Muscle layer of colon (tissue), 2 donors: Measurements from ENCODE around the gene WNT7B.

Experiments used
- H3K27ac ChIP-seq: one replicate; pipeline ENCODE4 v1.7.0; 2013; ENCODE audit warnings: low read depth, mild to moderate bottlenecking, low read length, moderate library complexity
- H3K27me3 ChIP-seq, 2 donors: one replicate each; pipeline ENCODE4 v1.7.0; 2013; ENCODE audit warnings: low read length in 2 of 2, mild to moderate bottlenecking in 2 of 2; ENCODE audit not compliant: insufficient read depth in 2 of 2, control insufficient read depth in 1 of 2
- H3K36me3 ChIP-seq: one replicate; pipeline ENCODE4 v1.7.0; 2013; ENCODE audit warnings: mild to moderate bottlenecking, low read length; ENCODE audit not compliant: insufficient read depth
- H3K4me1 ChIP-seq: one replicate; pipeline ENCODE4 v1.7.0; 2013; ENCODE audit warnings: mild to moderate bottlenecking, low read length; ENCODE audit not compliant: insufficient read depth
- H3K4me3 ChIP-seq, 2 donors: one replicate each; pipeline ENCODE4 v1.7.0; 2013; ENCODE audit warnings: low read length in 2 of 2, low read depth in 1 of 2, mild to moderate bottlenecking in 1 of 2, moderate library complexity in 1 of 2
- H3K9ac ChIP-seq: one replicate; pipeline ENCODE4 v1.7.0; 2013; ENCODE audit warnings: low read length
- H3K9me3 ChIP-seq: one replicate; pipeline ENCODE4 v1.7.0; 2013; ENCODE audit warnings: mild to moderate bottlenecking, low read length
- donor health status: abdominal sarcoma.
- donor health status: Adenocarcinoma of cecum.

The WNT7B gene

GRCh38 chr22:45966895-45967365 lies 10.0 kb downstream of the WNT7B start:
- H3K27ac ChIP-seq: no peak overlapping the region
- no peaks in the 10 kb centered on the region for H3K9me3 ChIP-seq
- H3K4me1 ChIP-seq: no peaks in the 10 kb centered on the region
- H3K36me3 ChIP-seq: no peaks in the 10 kb centered on the region
- H3K27me3 ChIP-seq: peaks cover 17 to 61% of the 10 kb centered on the region in 2 donors
- H3K9ac ChIP-seq: no peak overlapping the region
- no peak overlapping the region for H3K4me3 ChIP-seq

- Histone ChIP-seq H3K27ac (no peak overlapping the region), H3K4me3 (no peak overlapping the region), H3K9ac (no peak overlapping the region), H3K4me1 (no peaks in the 10 kb centered on the region), H3K27me3 (peaks cover 14 to 58% of the 10 kb centered on the region in 2 donors), H3K36me3 (no peaks in the 10 kb centered on the region), H3K9me3 (no peaks in the 10 kb centered on the region)
Measured at GRCh38 chr22:45966320-45966894, 10.6 kb downstream of the WNT7B start.

- no peaks in the 10 kb centered on the region for H3K9me3 ChIP-seq
- H3K27ac ChIP-seq: no peak overlapping the region
- no peak overlapping the region for H3K9ac ChIP-seq
- H3K4me3 ChIP-seq: no peak overlapping the region
- H3K4me1 ChIP-seq: no peaks in the 10 kb centered on the region
- H3K27me3 ChIP-seq: peaks cover 7 to 49% of the 10 kb centered on the region in 2 donors
- H3K36me3 ChIP-seq: no peaks in the 10 kb centered on the region
Measured at GRCh38 chr22:45965563-45965962, 11.4 kb downstream of the WNT7B start.

GRCh38 chr22:45964926-45965527 lies 11.9 kb downstream of the WNT7B start:
- H3K9ac ChIP-seq: no peak overlapping the region
- peaks cover 2 to 46% of the 10 kb centered on the region in 2 donors for H3K27me3 ChIP-seq
- H3K27ac ChIP-seq: no peak overlapping the region
- no peaks in the 10 kb centered on the region for H3K4me1 ChIP-seq
- H3K9me3 ChIP-seq: no peaks in the 10 kb centered on the region
- no peak overlapping the region for H3K4me3 ChIP-seq
- no peaks in the 10 kb centered on the region for H3K36me3 ChIP-seq

- H3K27ac ChIP-seq: no peak overlapping the region
- no peak overlapping the region for H3K9ac ChIP-seq
- no peak overlapping the region for H3K4me3 ChIP-seq
- H3K4me1 ChIP-seq: no peaks in the 10 kb centered on the region
- H3K27me3 ChIP-seq: peaks cover 0 to 39% of the 10 kb centered on the region in 2 donors
- H3K36me3 ChIP-seq: no peaks in the 10 kb centered on the region
- no peaks in the 10 kb centered on the region for H3K9me3 ChIP-seq
Measured at GRCh38 chr22:45964372-45964771, 12.6 kb downstream of the WNT7B start.

- Histone ChIP-seq H3K9ac (no peak overlapping the region), H3K4me3 (no peak overlapping the region), H3K27ac (no peak overlapping the region), H3K4me1 (no peaks in the 10 kb centered on the region), H3K27me3 (peaks cover 0 to 35% of the 10 kb centered on the region in 2 donors), H3K36me3 (no peaks in the 10 kb centered on the region), H3K9me3 (no peaks in the 10 kb centered on the region)
Measured at GRCh38 chr22:45963821-45964220, 13.1 kb downstream of the WNT7B start.

- H3K4me3 ChIP-seq: no peak overlapping the region
- H3K27me3 ChIP-seq: peaks cover 0 to 25% of the 10 kb centered on the region in 2 donors
- H3K27ac ChIP-seq: no peak overlapping the region
- no peaks in the 10 kb centered on the region for H3K4me1 ChIP-seq
- no peaks in the 10 kb centered on the region for H3K36me3 ChIP-seq
- H3K9ac ChIP-seq: no peak overlapping the region
- H3K9me3 ChIP-seq: no peaks in the 10 kb centered on the region
Measured at GRCh38 chr22:45962756-45963324, 14.1 kb downstream of the WNT7B start.

GRCh38 chr22:45962434-45962718 lies 14.6 kb downstream of the WNT7B start:
- H3K9me3 ChIP-seq: no peaks in the 10 kb centered on the region
- H3K27ac ChIP-seq: no peak overlapping the region
- no peaks in the 10 kb centered on the region for H3K36me3 ChIP-seq
- H3K4me1 ChIP-seq: no peaks in the 10 kb centered on the region
- H3K9ac ChIP-seq: no peak overlapping the region
- no peak overlapping the region for H3K4me3 ChIP-seq
- peaks cover 0 to 21% of the 10 kb centered on the region in 2 donors for H3K27me3 ChIP-seq

GRCh38 chr22:45961679-45962433 lies 15.1 kb downstream of the WNT7B start:
- H3K36me3 ChIP-seq: no peaks in the 10 kb centered on the region
- H3K9me3 ChIP-seq: no peaks in the 10 kb centered on the region
- no peaks in the 10 kb centered on the region for H3K4me1 ChIP-seq
- peaks cover 0 to 15% of the 10 kb centered on the region in 2 donors for H3K27me3 ChIP-seq
- no peak overlapping the region for H3K9ac ChIP-seq
- H3K4me3 ChIP-seq: no peak overlapping the region
- no peak overlapping the region for H3K27ac ChIP-seq

- no peak overlapping the region for H3K9ac ChIP-seq
- H3K27ac ChIP-seq: no peak overlapping the region
- no peaks in the 10 kb centered on the region for H3K36me3 ChIP-seq
- H3K4me3 ChIP-seq: no peak overlapping the region
- H3K27me3 ChIP-seq: peaks cover 0 to 7% of the 10 kb centered on the region in 2 donors
- no peaks in the 10 kb centered on the region for H3K4me1 ChIP-seq
- no peaks in the 10 kb centered on the region for H3K9me3 ChIP-seq
Measured at GRCh38 chr22:45960477-45961386, 16.2 kb downstream of the WNT7B start.
